GM21529 (cell line): ENCODE results near the gene MASP1.

Source experiments
- ATAC-seq: cut with Tn5 transposase; IDR thresholded peaks from one replicate; pipeline ENCODE4 v1.9.1; 2021; ENCODE audit not compliant: unreplicated experiment

The MASP1 gene

DNA sequence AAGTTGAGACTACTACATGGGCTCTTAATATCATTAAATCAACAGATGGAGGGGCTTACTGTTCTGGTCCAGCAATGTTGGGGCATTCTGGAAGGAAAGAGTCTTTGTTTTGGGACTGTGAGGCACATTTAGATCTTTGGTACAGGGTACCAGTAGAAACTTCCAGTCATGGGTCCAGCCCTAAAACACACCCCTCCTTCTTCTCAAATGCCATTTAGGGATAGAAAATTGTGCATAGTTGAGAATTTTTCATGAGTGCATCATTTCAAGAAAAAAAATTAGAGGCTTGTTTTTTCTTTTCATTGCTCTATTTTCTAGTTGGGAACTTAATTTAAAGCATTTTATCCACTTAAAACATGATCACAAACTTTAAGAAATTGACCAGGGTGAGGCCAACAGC is 98.4 kb downstream of the MASP1 start:
- ATAC-seq, result no peak

DNA sequence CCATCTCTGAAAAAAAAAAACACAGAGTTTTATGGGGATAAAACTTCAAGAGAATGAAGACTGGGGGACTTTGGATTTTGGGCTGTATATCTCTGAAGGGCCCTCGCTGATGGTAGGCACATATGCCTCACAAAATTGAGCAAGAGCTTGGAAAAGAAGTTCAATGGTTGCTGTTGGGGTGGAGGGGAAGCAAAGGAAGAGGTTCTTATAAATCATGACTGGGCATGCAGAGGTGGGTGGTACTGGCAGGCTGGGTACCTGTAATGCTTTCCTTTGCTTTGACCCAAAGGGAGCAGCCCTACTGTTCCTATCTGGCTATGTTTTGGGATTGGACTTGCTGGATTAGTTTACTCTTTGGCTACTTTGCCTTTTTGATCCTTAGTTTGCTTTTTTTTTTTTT is 100.3 kb downstream of the MASP1 start:
- ATAC-seq, result no peak

GRCh38 chr3:187188931-187189330 is 102.6 kb downstream of the MASP1 start:
- no peak for ATAC-seq

GRCh38 chr3:187186801-187187421 is 104.6 kb downstream of the MASP1 start:
- ATAC-seq, result peak; percentile 47

DNA sequence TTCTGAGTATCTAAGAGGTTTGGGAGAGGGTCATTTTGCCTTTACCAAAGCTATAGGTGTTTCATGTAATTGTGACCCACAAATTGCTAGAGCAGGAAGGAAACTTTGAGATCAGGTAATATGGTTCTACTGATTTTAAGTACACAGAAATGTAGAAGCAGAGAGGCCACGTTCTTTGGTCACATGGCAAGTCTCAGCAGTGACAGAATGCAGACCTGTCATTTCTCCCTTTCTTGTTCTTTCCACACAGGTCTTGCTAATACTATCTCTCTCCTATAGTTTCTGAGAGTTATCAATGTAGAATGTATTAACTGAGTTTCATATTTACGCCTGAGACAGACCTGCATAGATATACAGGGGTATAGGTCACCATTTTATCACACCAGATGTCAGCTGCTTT is 105.2 kb downstream of the MASP1 start:
- ATAC-seq, result peak; percentile 32

DNA sequence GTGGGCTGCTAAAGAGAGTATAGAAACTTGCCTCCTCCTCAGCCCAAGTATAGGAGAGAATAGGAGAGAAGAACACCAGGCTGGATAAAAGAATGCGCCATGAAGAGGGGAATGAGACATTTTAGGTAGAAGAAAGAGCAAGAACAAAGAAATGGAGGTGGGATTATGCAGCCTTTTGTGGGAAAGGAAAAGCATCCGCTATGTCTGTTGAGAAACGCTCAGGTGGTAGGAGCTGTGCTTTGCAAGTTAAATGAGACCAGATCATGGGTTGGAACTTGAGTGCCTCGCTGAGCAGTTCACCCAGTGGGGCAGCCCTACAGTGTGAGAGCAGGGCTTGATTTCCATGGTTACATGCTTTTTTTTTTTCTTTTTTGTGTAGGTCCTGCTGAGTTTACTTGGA is 105.8 kb downstream of the MASP1 start:
- no peak for ATAC-seq
